ENCODE data around the gene PGK1.
"Not testable (repeated sequence)": the region's sequence is repeated elsewhere in the genome, so short reads cannot be mapped to it uniquely, and the experiment has no call there.

The PGK1 gene

GRCh38 chrX:78103623-78104446 lies at the start of gene PGK1:
PGK1 (plus strand) TSS chrX:78104248; CDS start chrX:78104341, 93 bp downstream.
- Histone ChIP-seq H3K4me1 (peaks cover 34% of the 10 kb centered on the region), H3K36me3 (replicated peaks) (peaks cover 26% of the 10 kb centered on the region)
- in situ Hi-C loops (cut with MboI; ENCODE audit: low sequenced_read_pairs): loop anchor here (10.0 kb wide), 1 partner anchor 199 kb away; no protein-coding TSS in a partner anchor

GRCh38 chrX:78063687-78064086 lies 40.4 kb upstream of the PGK1 start:
- in situ Hi-C loops (cut with MboI; ENCODE audit: low sequenced_read_pairs): no loop called here
- Histone ChIP-seq H3K4me1 (no peaks in the 10 kb centered on the region), H3K27me3 (ENCODE audit: low read depth) (no peaks in the 10 kb centered on the region), H3K4me3 (no peak overlapping the region), H3K36me3 (replicated peaks) (no peaks in the 10 kb centered on the region), H3K9me3 (peaks cover under 1% of the 10 kb centered on the region)
- DNase-seq (ENCODE audit: low spot score in 2 of 2): no peak

More at GRCh38 chrX:78103623-78104446, at the start of gene PGK1:
- no peaks in the 10 kb centered on the region for H3K9me3 ChIP-seq
- H3K27me3 ChIP-seq (ENCODE audit: low read depth): no peaks in the 10 kb centered on the region
- peak within 1 kb of the TSS; percentile 93 for H3K4me3 ChIP-seq
- peak; percentile 94 to 98 for DNase-seq (ENCODE audit: low spot score in 2 of 2)

GRCh38 chrX:78064152-78064551 lies 39.9 kb upstream of the PGK1 start:
- no peaks in the 10 kb centered on the region for H3K27me3 ChIP-seq (ENCODE audit: low read depth)
- no peak for DNase-seq (ENCODE audit: low spot score in 2 of 2)
- no peaks in the 10 kb centered on the region for H3K36me3 ChIP-seq (replicated peaks)
- H3K9me3 ChIP-seq: peaks cover 4% of the 10 kb centered on the region
- in situ Hi-C loops (cut with MboI; ENCODE audit: low sequenced_read_pairs): no loop called here
- no peak overlapping the region for H3K4me3 ChIP-seq
- H3K4me1 ChIP-seq: no peaks in the 10 kb centered on the region

GRCh38 chrX:78064698-78065601 lies 39.1 kb upstream of the PGK1 start:
- H3K4me1 ChIP-seq; H3K9me3 ChIP-seq; DNase-seq (ENCODE audit: low spot score in 2 of 2); H3K27me3 ChIP-seq (ENCODE audit: low read depth); H3K36me3 ChIP-seq (replicated peaks); H3K4me3 ChIP-seq; in situ Hi-C loops (cut with MboI; ENCODE audit: low sequenced_read_pairs): not testable (repeated sequence)

- Histone ChIP-seq H3K27me3 (ENCODE audit: low read depth) (no peaks in the 10 kb centered on the region), H3K4me3 (no peak overlapping the region), H3K36me3 (replicated peaks) (no peaks in the 10 kb centered on the region), H3K9me3 (peaks cover 4% of the 10 kb centered on the region), H3K4me1 (no peaks in the 10 kb centered on the region)
- in situ Hi-C loops (cut with MboI; ENCODE audit: low sequenced_read_pairs): no loop called here
- DNase-seq (ENCODE audit: low spot score in 2 of 2): no peak
Observed at GRCh38 chrX:78066110-78066509, 37.9 kb upstream of the PGK1 start.

GRCh38 chrX:78071331-78071730 lies 32.7 kb upstream of the PGK1 start:
- Histone ChIP-seq H3K4me1 (no peaks in the 10 kb centered on the region), H3K27me3 (ENCODE audit: low read depth) (no peaks in the 10 kb centered on the region), H3K36me3 (replicated peaks) (no peaks in the 10 kb centered on the region), H3K9me3 (peaks cover 6% of the 10 kb centered on the region), H3K4me3 (no peak overlapping the region)
- no peak for DNase-seq (ENCODE audit: low spot score in 2 of 2)
- in situ Hi-C loops (cut with MboI; ENCODE audit: low sequenced_read_pairs): no loop called here

GRCh38 chrX:78073147-78074077 lies 30.6 kb upstream of the PGK1 start:
- in situ Hi-C loops (cut with MboI; ENCODE audit: low sequenced_read_pairs); H3K27me3 ChIP-seq (ENCODE audit: low read depth); H3K4me1 ChIP-seq; H3K9me3 ChIP-seq; H3K36me3 ChIP-seq (replicated peaks); H3K4me3 ChIP-seq; DNase-seq (ENCODE audit: low spot score in 2 of 2): not testable (repeated sequence)

GRCh38 chrX:78074088-78074487 lies 30.0 kb upstream of the PGK1 start:
- DNase-seq (ENCODE audit: low spot score in 2 of 2): no peak
- H3K27me3 ChIP-seq (ENCODE audit: low read depth): no peaks in the 10 kb centered on the region
- H3K9me3 ChIP-seq: peaks cover 2% of the 10 kb centered on the region; the same call in 1 of the 2 replicates
- no peak overlapping the region for H3K4me3 ChIP-seq
- H3K36me3 ChIP-seq (replicated peaks): no peaks in the 10 kb centered on the region
- no peaks in the 10 kb centered on the region for H3K4me1 ChIP-seq
- in situ Hi-C loops (cut with MboI; ENCODE audit: low sequenced_read_pairs): no loop called here

GRCh38 chrX:78075787-78076389 lies 28.2 kb upstream of the PGK1 start:
- 0 out of 2 replicates have a peak, but pooled peaks cover 2% of the 10 kb centered on the region for H3K9me3 ChIP-seq
- no peaks in the 10 kb centered on the region for H3K27me3 ChIP-seq (ENCODE audit: low read depth)
- in situ Hi-C loops (cut with MboI; ENCODE audit: low sequenced_read_pairs): no loop called here
- no peak overlapping the region for H3K4me3 ChIP-seq
- no peak for DNase-seq (ENCODE audit: low spot score in 2 of 2)
- no peaks in the 10 kb centered on the region for H3K36me3 ChIP-seq (replicated peaks)
- no peaks in the 10 kb centered on the region for H3K4me1 ChIP-seq

- H3K4me1 ChIP-seq; H3K27me3 ChIP-seq (ENCODE audit: low read depth); H3K9me3 ChIP-seq; in situ Hi-C loops (cut with MboI; ENCODE audit: low sequenced_read_pairs); H3K4me3 ChIP-seq; H3K36me3 ChIP-seq (replicated peaks); DNase-seq (ENCODE audit: low spot score in 2 of 2): not testable (repeated sequence)
Observed at GRCh38 chrX:78081413-78081812, 22.6 kb upstream of the PGK1 start.

- H3K4me3 ChIP-seq: no peak overlapping the region
- H3K36me3 ChIP-seq (replicated peaks): no peaks in the 10 kb centered on the region
- no peaks in the 10 kb centered on the region for H3K9me3 ChIP-seq
- in situ Hi-C loops (cut with MboI; ENCODE audit: low sequenced_read_pairs): no loop called here
- H3K4me1 ChIP-seq: no peaks in the 10 kb centered on the region
- peak in 1 of 2 experiments; percentile 59 for DNase-seq (ENCODE audit: low spot score in 2 of 2)
- 0 out of 2 replicates have a peak, but pooled peaks cover 2% of the 10 kb centered on the region for H3K27me3 ChIP-seq (ENCODE audit: low read depth)
Observed at GRCh38 chrX:78092296-78092695, 11.8 kb upstream of the PGK1 start.

- peaks cover 7% of the 10 kb centered on the region; the same call in 1 of the 2 replicates for H3K27me3 ChIP-seq (ENCODE audit: low read depth)
- DNase-seq (ENCODE audit: low spot score in 2 of 2): no peak
- no peaks in the 10 kb centered on the region for H3K9me3 ChIP-seq
- no peak overlapping the region for H3K4me3 ChIP-seq
- in situ Hi-C loops (cut with MboI; ENCODE audit: low sequenced_read_pairs): no loop called here
- H3K4me1 ChIP-seq: no peaks in the 10 kb centered on the region
- no peaks in the 10 kb centered on the region for H3K36me3 ChIP-seq (replicated peaks)
Observed at GRCh38 chrX:78098108-78098507, 5.9 kb upstream of the PGK1 start.

- Histone ChIP-seq H3K4me3 (no peak overlapping the region), H3K4me1 (peaks cover 19% of the 10 kb centered on the region), H3K9me3 (no peaks in the 10 kb centered on the region), H3K36me3 (replicated peaks) (peaks cover 14% of the 10 kb centered on the region), H3K27me3 (ENCODE audit: low read depth) (peaks cover 5% of the 10 kb centered on the region; the same call in 1 of the 2 replicates)
- in situ Hi-C loops (cut with MboI; ENCODE audit: low sequenced_read_pairs): loop anchor here (10.0 kb wide), 1 partner anchor 197 kb away; no protein-coding TSS in a partner anchor
- no peak for DNase-seq (ENCODE audit: low spot score in 2 of 2)
Observed at GRCh38 chrX:78102091-78102490, 2.0 kb upstream of the PGK1 start.

All from HAP-1 (cell line).